Stomach (tissue), 9 donors: ENCODE results near the gene DACH2. TPM values are rescaled to one million over a fixed set of nuclear protein-coding genes. Genes with fewer than 3 reads are reported as not detected.

Source experiments
- DNase-seq, 2 donors: peaks; one replicate each; pipeline versions ENCODE4 v3.0.0 to v3.0.0-alpha.2; 2013 to 2019
- H3K27ac ChIP-seq, 5 donors: fragments of 200-600 bp in 4 of 5; sonication (generic) in 4 of 5; one replicate each; pipeline ENCODE4 v1.5.1; 2013 to 2019; ENCODE audit warnings: mild to moderate bottlenecking in 1 of 5, moderate library complexity in 1 of 5
- H3K27me3 ChIP-seq, 3 donors: fragments of 200-600 bp; sonication (generic); one replicate each; pipeline ENCODE4 v1.5.1; 2017 to 2019; ENCODE audit warnings: mixed run types in 1 of 3
- H3K36me3 ChIP-seq, 4 donors: fragments of 200-600 bp; sonication (generic); 1 replicate in 3 of 4; 2 replicates in 1 of 4; pipeline ENCODE4 v1.5.1; 2016 to 2019
- H3K4me1 ChIP-seq, 4 donors: fragments of 200-600 bp; sonication (generic); one replicate each; pipeline ENCODE4 v1.5.1; 2016 to 2019
- H3K4me3 ChIP-seq, 4 donors: fragments of 200-600 bp; sonication (generic) in 3 of 4; one replicate each; pipeline ENCODE4 v1.5.1; 2016 to 2019; ENCODE audit warnings: mild to moderate bottlenecking in 1 of 4
- H3K9me3 ChIP-seq, 4 donors: fragments of 200-600 bp; sonication (generic); one replicate each; pipeline ENCODE4 v1.5.1; 2016 to 2019
- CTCF ChIP-seq, 7 experiments: fragments of 450-650 bp in 4 of 7; fragments of 200-600 bp in 3 of 7; sonication (generic) in 3 of 7; IDR thresholded peaks; one replicate each; pipeline ENCODE4 v1.5.1; 2016 to 2019; ENCODE audit warnings: antibody characterized with exemption in 7 of 7, control low read depth in 2 of 7, mild to moderate bottlenecking in 1 of 7
- EP300 ChIP-seq: sonication (generic); formaldehyde crosslinking; IDR thresholded peaks from one replicate; pipeline ENCODE4 v1.6.1; 2017; ENCODE audit warnings: antibody characterized with exemption
- POLR2A ChIP-seq, 4 donors: fragments of 450-650 bp; IDR thresholded peaks; one replicate each; pipeline ENCODE4 v1.6.1; 2016; ENCODE audit warnings: antibody characterized with exemption in 4 of 4, control low read depth in 2 of 4, mild to moderate bottlenecking in 1 of 4, moderate library complexity in 1 of 4
- POLR2AphosphoS5 ChIP-seq, 3 donors: sonication (generic); formaldehyde crosslinking; IDR thresholded peaks; one replicate each; pipeline ENCODE4 v1.6.1; 2016; ENCODE audit warnings: antibody characterized with exemption in 3 of 3
- WGBS, 5 donors: extraction: QIAGEN DNeasy Blood & Tissue Kit in 3 of 5; methylation state at CpG; one replicate each; pipeline versions ENCODE4 v1.1.5 to v1.1.7; 2013 to 2018; 5-methylcytosine and 5-hydroxymethylcytosine counted together
- intact Hi-C: fragments of 100-400 bp; cut with DNase I; formaldehyde crosslinking; loops from one replicate; pipeline ENCODE4 v1.15.1; 2023; ENCODE audit warnings: low total_unique reads
- polyA plus RNA-seq, 3 donors: library from polyadenylated mRNA; stranded (reverse); fragments of 200-250 nt; gene quantifications; one replicate each; pipeline ENCODE4 v1.2.3, GENCODE V29; 2013
- total RNA-seq, 5 donors: library from RNA; depleted of rRNA; stranded (reverse); fragments of >200 nt; gene quantifications; one replicate each; pipeline versions ENCODE4 v1.1.0 to v1.2.3, GENCODE V29; 2014 to 2016
- donor health status: healthy with polysubstance abuse.
- donor health status: Bipolar disorder and iron deficiency.
- donor health status: healthy.

DACH2 gene
- total and polyA plus RNA-seq, 8 donors: 0.10 to 6.1 (median 0.25) TPM; not detected in 3

- Histone ChIP-seq H3K27me3 (peaks cover 0 to 12% (median 0%) of the 10 kb centered on the region in 3 donors), H3K4me1 (no peaks in the 10 kb centered on the region), H3K36me3 (no peaks in the 10 kb centered on the region), H3K27ac (no peak overlapping the region), H3K9me3 (peaks cover 0 to 11% (median 0%) of the 10 kb centered on the region in 4 donors), H3K4me3 (no peak overlapping the region)
- TF ChIP-seq CTCF (IDR thresholded peaks at IDR 0.05) (no peak), POLR2AphosphoS5 (IDR thresholded peaks at IDR 0.05) (no peak), EP300 (no peak), POLR2A (IDR thresholded peaks at IDR 0.05) (no peak)
- no peak for DNase-seq
- WGBS, 5 donors: 27 to 63% (median 43%) methylated on average over 1 of the region's 1 CpG
- intact Hi-C loops: no loop called here
Observed at GRCh38 chrX:86192827-86193226, 44.6 kb downstream of the DACH2 start.

- TF ChIP-seq POLR2A (IDR thresholded peaks at IDR 0.05): no peak
- no peak for TF ChIP-seq CTCF (IDR thresholded peaks at IDR 0.05)
- no peak for TF ChIP-seq EP300
- no peak for TF ChIP-seq POLR2AphosphoS5 (IDR thresholded peaks at IDR 0.05)
- Histone ChIP-seq H3K9me3 (peaks cover 0 to 19% (median 0%) of the 10 kb centered on the region in 4 donors), H3K36me3 (no peaks in the 10 kb centered on the region), H3K27me3 (peaks cover 0 to 12% (median 0%) of the 10 kb centered on the region in 3 donors), H3K4me3 (no peak overlapping the region), H3K4me1 (no peaks in the 10 kb centered on the region), H3K27ac (no peak overlapping the region)
- intact Hi-C loops: no loop called here
- 74 to 90% (median 88%) methylated on average over 3 to 6 of the region's 6 CpGs; no CpG with 5 or more reads in 1 of the 5 donors for WGBS, 5 donors
- DNase-seq: no peak
Observed at GRCh38 chrX:86194758-86195157, 46.5 kb downstream of the DACH2 start.

- H3K4me3 ChIP-seq: no peak overlapping the region
- H3K27ac ChIP-seq: no peak overlapping the region
- TF ChIP-seq CTCF (IDR thresholded peaks at IDR 0.05): no peak
- TF ChIP-seq POLR2A (IDR thresholded peaks at IDR 0.05): no peak
- no peak for TF ChIP-seq EP300
- TF ChIP-seq POLR2AphosphoS5 (IDR thresholded peaks at IDR 0.05): no peak
- no peak for DNase-seq
- peaks cover 0 to 24% (median 0%) of the 10 kb centered on the region in 4 donors for H3K9me3 ChIP-seq
- intact Hi-C loops: no loop called here
- H3K4me1 ChIP-seq: no peaks in the 10 kb centered on the region
- WGBS, 5 donors: 76 to 89% (median 78%) methylated on average over 2 of the region's 2 CpGs; no CpG with 5 or more reads in 1 of the 5 donors
- H3K27me3 ChIP-seq: peaks cover 0 to 12% (median 0%) of the 10 kb centered on the region in 3 donors
- H3K36me3 ChIP-seq: no peaks in the 10 kb centered on the region
Observed at GRCh38 chrX:86195343-86195742, 47.1 kb downstream of the DACH2 start.

- 50 to 100% (median 77%) methylated on average over 1 of the region's 1 CpG for WGBS, 5 donors
- DNase-seq: no peak
- Histone ChIP-seq H3K4me3 (no peak overlapping the region), H3K36me3 (no peaks in the 10 kb centered on the region), H3K27ac (no peak overlapping the region), H3K9me3 (peaks cover 0 to 24% (median 0%) of the 10 kb centered on the region in 4 donors), H3K27me3 (peaks cover 0 to 12% (median 0%) of the 10 kb centered on the region in 3 donors), H3K4me1 (no peaks in the 10 kb centered on the region)
- TF ChIP-seq CTCF (IDR thresholded peaks at IDR 0.05): no peak
- no peak for TF ChIP-seq POLR2AphosphoS5 (IDR thresholded peaks at IDR 0.05)
- no peak for TF ChIP-seq POLR2A (IDR thresholded peaks at IDR 0.05)
- no peak for TF ChIP-seq EP300
- intact Hi-C loops: no loop called here
Observed at GRCh38 chrX:86197815-86198214, 49.6 kb downstream of the DACH2 start.
